Measurements from ENCODE around the gene AOPEP. TPM values are rescaled to one million over a fixed set of nuclear protein-coding genes. Genes with fewer than 3 reads are reported as not detected.

Gene AOPEP
- polyA plus RNA-seq, 2 of the 4 experiments (the other 2 are of a cell fraction), result 226 to 266 TPM

DNA sequence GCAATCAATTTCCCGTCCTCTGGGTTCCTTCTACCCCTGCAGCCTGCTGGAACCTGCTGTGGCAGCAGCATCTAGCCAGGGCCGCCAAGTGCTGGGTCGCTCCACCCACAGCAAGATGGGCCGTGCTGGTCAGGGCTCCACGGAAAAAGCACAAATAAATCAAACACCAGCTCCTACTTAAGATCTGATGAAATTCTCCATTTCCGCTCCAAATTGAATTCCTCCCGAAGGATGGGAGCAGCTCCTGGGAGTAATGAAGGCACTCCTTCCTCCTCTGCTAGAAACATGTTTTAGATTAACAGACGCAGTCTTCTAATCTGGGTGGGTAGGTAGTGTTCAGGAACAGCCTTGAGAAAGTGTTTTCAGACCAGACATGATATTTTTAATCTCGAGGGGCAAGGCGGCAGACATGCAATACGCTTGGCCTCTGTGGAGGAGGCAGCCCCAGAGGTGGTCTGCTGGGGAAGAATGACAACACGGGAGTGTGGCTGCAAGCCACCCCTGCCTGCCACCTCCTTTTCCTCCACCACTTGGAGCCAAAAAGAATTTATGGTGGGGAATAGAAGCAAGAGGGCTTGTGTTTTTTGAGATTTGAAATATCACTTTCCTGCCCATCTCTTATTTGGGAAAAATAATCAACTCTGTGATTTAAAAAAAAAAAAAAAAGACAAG lies 194.1 kb downstream of the AOPEP start (continued):
- TF ChIP-seq, protein P1, sequence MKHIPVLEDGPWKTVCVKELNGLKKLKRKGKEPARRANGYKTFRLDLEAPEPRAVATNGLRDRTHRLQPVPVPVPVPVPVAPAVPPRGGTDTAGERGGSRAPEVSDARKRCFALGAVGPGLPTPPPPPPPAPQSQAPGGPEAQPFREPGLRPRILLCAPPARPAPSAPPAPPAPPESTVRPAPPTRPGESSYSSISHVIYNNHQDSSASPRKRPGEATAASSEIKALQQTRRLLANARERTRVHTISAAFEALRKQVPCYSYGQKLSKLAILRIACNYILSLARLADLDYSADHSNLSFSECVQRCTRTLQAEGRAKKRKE (CRISPR knock-in tag; IDR thresholded peaks at IDR 0.05; ENCODE audit: low read depth), result peak; percentile 53; the same call in 1 of the 2 replicates
- TF ChIP-seq POLR2AphosphoS2 (conservative IDR thresholded peaks at IDR 0.05; ENCODE audit: low read length) (no peak), KDM1A (IDR thresholded peaks at IDR 0.05; ENCODE audit: low read depth) (no peak), HOXB5 (CRISPR knock-in tag; IDR thresholded peaks at IDR 0.05) (no peak), KDM5A (IDR thresholded peaks at IDR 0.05) (no peak), RFX5 (IDR thresholded peaks at IDR 0.05) (no peak), FOSB (CRISPR knock-in tag; IDR thresholded peaks at IDR 0.05) (peak; percentile 87; the same call in 1 of the 2 replicates), HOXB13 (CRISPR knock-in tag; IDR thresholded peaks at IDR 0.05; ENCODE audit: low read depth) (peak; percentile 61; the same call in 1 of the 2 replicates), MAZ (IDR thresholded peaks at IDR 0.05; ENCODE audit: borderline replicate concordance, low read depth, low read length) (no peak), CEBPB (IDR thresholded peaks at IDR 0.05) (0 out of 4 replicates have a peak, but pooled peaks of 1 of the 2 experiments have one; percentile 0), CBX2 (IDR thresholded peaks at IDR 0.05; ENCODE audit: borderline replicate concordance, low read depth) (no peak), CBX8 (IDR thresholded peaks at IDR 0.05) (no peak), ZC3H11A (IDR thresholded peaks at IDR 0.05) (no peak), CHD4 (IDR thresholded peaks at IDR 0.05; ENCODE audit: borderline replicate concordance) (no peak), GATA3 (IDR thresholded peaks at IDR 0.05; ENCODE audit: borderline replicate concordance) (0 out of 2 replicates have a peak, but pooled peaks have one; percentile 8), HOXA7 (CRISPR knock-in tag; IDR thresholded peaks at IDR 0.05) (0 out of 2 replicates have a peak, but pooled peaks have one; percentile 24), MAFK (IDR thresholded peaks at IDR 0.05; ENCODE audit: partially characterized antibody) (no peak), CHD2 (IDR thresholded peaks at IDR 0.05; ENCODE audit: low read length, partially characterized antibody) (no peak)
- TF ChIP-seq, protein P2, sequence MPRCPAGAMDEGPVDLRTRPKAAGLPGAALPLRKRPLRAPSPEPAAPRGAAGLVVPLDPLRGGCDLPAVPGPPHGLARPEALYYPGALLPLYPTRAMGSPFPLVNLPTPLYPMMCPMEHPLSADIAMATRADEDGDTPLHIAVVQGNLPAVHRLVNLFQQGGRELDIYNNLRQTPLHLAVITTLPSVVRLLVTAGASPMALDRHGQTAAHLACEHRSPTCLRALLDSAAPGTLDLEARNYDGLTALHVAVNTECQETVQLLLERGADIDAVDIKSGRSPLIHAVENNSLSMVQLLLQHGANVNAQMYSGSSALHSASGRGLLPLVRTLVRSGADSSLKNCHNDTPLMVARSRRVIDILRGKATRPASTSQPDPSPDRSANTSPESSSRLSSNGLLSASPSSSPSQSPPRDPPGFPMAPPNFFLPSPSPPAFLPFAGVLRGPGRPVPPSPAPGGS (IDR thresholded peaks at IDR 0.05), result no peak
- TF ChIP-seq, protein P3, sequence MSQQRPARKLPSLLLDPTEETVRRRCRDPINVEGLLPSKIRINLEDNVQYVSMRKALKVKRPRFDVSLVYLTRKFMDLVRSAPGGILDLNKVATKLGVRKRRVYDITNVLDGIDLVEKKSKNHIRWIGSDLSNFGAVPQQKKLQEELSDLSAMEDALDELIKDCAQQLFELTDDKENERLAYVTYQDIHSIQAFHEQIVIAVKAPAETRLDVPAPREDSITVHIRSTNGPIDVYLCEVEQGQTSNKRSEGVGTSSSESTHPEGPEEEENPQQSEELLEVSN (IDR thresholded peaks at IDR 0.05; ENCODE audit: borderline replicate concordance, low read depth), result no peak
- TF ChIP-seq, protein P4, sequence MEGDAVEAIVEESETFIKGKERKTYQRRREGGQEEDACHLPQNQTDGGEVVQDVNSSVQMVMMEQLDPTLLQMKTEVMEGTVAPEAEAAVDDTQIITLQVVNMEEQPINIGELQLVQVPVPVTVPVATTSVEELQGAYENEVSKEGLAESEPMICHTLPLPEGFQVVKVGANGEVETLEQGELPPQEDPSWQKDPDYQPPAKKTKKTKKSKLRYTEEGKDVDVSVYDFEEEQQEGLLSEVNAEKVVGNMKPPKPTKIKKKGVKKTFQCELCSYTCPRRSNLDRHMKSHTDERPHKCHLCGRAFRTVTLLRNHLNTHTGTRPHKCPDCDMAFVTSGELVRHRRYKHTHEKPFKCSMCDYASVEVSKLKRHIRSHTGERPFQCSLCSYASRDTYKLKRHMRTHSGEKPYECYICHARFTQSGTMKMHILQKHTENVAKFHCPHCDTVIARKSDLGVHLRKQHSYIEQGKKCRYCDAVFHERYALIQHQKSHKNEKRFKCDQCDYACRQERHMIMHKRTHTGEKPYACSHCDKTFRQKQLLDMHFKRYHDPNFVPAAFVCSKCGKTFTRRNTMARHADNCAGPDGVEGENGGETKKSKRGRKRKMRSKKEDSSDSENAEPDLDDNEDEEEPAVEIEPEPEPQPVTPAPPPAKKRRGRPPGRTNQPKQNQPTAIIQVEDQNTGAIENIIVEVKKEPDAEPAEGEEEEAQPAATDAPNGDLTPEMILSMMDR (IDR thresholded peaks at IDR 0.05), result no peak
- TF ChIP-seq, protein P5, sequence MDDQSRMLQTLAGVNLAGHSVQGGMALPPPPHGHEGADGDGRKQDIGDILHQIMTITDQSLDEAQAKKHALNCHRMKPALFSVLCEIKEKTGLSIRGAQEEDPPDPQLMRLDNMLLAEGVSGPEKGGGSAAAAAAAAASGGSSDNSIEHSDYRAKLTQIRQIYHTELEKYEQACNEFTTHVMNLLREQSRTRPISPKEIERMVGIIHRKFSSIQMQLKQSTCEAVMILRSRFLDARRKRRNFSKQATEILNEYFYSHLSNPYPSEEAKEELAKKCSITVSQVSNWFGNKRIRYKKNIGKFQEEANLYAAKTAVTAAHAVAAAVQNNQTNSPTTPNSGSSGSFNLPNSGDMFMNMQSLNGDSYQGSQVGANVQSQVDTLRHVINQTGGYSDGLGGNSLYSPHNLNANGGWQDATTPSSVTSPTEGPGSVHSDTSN (IDR thresholded peaks at IDR 0.05), result no peak

DNA sequence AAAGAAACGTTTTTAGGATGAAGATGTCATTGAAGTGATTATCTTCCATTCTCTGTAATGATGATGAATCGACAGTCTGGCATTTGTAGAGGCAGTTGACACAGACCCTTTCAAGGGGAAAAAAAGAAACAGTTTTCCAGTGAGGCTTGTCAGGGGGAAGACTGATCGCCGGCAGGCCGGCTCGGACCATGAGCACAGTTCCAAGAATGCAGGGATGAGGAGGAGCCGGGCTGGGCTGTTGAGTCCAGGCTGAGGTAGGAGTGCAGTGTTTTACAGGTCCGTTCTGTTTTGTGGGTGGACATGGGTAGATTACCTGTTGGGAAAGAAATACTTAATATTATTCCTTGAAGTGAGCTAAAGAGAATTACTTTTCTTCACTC lies 194.6 kb downstream of the AOPEP start:
- Histone ChIP-seq H3K9me3 (no peaks in the 10 kb centered on the region), H3K4me1 (peaks cover 93% of the 10 kb centered on the region), H3K4me3 (peak overlapping the region; percentile 27), H3K27ac (peak overlapping the region; percentile 97 to 99), H3K4me2 (peak overlapping the region; percentile 84)
- no peak for FAIRE-seq
- ChIA-PET POLR2A (interaction anchor here (0.8 to 4.7 kb wide), 6 partner anchors 12 to 95 kb away, joined by 3 to 63 read pairs (median 19); no protein-coding TSS in a partner anchor), CTCF (interaction anchor here (2.6 kb wide), 1 partner anchor 13 kb away, joined by 5 read pairs; no protein-coding TSS in a partner anchor)
- peak; percentile 54 to 57; a peak in 5 of 6 replicates for ATAC-seq
- peak in 1 of 2 experiments; percentile 74 for DNase-seq (ENCODE audit: low read depth in 1 of 2, low spot score in 1 of 2)
- 2% methylated on average over 8 of the region's 8 CpGs for WGBS (ENCODE audit: missing lambda C conversion rate)
- TF ChIP-seq FOXS1 (CRISPR knock-in tag; IDR thresholded peaks at IDR 0.05) (no peak), POLR2A (IDR thresholded peaks at IDR 0.05; ENCODE audit: low read length) (peak; percentile 33; the same call in 1 of the 2 replicates), FOSB (CRISPR knock-in tag; IDR thresholded peaks at IDR 0.05) (peak; percentile 36; the same call in 1 of the 2 replicates), HEYL (CRISPR knock-in tag; IDR thresholded peaks at IDR 0.05) (no peak), RAD21 (conservative IDR thresholded peaks at IDR 0.05 in 1 of 2, IDR thresholded peaks at IDR 0.05 in 1 of 2) (0 out of 5 replicates have a peak, but pooled peaks of 1 of the 2 experiments have one; percentile 24)
- TF ChIP-seq, protein P6, sequence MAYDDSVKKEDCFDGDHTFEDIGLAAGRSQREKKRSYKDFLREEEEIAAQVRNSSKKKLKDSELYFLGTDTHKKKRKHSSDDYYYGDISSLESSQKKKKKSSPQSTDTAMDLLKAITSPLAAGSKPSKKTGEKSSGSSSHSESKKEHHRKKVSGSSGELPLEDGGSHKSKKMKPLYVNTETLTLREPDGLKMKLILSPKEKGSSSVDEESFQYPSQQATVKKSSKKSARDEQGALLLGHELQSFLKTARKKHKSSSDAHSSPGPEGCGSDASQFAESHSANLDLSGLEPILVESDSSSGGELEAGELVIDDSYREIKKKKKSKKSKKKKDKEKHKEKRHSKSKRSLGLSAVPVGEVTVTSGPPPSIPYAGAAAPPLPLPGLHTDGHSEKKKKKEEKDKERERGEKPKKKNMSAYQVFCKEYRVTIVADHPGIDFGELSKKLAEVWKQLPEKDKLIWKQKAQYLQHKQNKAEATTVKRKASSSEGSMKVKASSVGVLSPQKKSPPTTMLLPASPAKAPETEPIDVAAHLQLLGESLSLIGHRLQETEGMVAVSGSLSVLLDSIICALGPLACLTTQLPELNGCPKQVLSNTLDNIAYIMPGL (CRISPR knock-in tag; IDR thresholded peaks at IDR 0.05; ENCODE audit: borderline replicate concordance), result no peak
- TF ChIP-seq, protein P7, sequence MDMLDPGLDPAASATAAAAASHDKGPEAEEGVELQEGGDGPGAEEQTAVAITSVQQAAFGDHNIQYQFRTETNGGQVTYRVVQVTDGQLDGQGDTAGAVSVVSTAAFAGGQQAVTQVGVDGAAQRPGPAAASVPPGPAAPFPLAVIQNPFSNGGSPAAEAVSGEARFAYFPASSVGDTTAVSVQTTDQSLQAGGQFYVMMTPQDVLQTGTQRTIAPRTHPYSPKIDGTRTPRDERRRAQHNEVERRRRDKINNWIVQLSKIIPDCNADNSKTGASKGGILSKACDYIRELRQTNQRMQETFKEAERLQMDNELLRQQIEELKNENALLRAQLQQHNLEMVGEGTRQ (IDR thresholded peaks at IDR 0.05), result no peak
- TF ChIP-seq, protein P1 (CRISPR knock-in tag; IDR thresholded peaks at IDR 0.05; ENCODE audit: low read depth), result peak; percentile 59
